Measurements from ENCODE around the gene NDUFS2. TPM values are rescaled to one million over a fixed set of nuclear protein-coding genes. Genes with fewer than 3 reads are reported as not detected.

NDUFS2 gene
- total RNA-seq, 1 donor from 2014 or later = 55.2 TPM

- no peak overlapping the region for H3K4me3 Mint-ChIP-seq (ENCODE audit: unreplicated experiment)
- no peak for DNase-seq (ENCODE audit: low spot score)
- TF ChIP-seq, protein P1, sequence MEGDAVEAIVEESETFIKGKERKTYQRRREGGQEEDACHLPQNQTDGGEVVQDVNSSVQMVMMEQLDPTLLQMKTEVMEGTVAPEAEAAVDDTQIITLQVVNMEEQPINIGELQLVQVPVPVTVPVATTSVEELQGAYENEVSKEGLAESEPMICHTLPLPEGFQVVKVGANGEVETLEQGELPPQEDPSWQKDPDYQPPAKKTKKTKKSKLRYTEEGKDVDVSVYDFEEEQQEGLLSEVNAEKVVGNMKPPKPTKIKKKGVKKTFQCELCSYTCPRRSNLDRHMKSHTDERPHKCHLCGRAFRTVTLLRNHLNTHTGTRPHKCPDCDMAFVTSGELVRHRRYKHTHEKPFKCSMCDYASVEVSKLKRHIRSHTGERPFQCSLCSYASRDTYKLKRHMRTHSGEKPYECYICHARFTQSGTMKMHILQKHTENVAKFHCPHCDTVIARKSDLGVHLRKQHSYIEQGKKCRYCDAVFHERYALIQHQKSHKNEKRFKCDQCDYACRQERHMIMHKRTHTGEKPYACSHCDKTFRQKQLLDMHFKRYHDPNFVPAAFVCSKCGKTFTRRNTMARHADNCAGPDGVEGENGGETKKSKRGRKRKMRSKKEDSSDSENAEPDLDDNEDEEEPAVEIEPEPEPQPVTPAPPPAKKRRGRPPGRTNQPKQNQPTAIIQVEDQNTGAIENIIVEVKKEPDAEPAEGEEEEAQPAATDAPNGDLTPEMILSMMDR (IDR thresholded peaks at IDR 0.05) = no peak
- no peaks in the 10 kb centered on the region for H3K9me3 Mint-ChIP-seq (ENCODE audit: low read depth)
- peaks cover 13% of the 10 kb centered on the region for H3K36me3 Mint-ChIP-seq (ENCODE audit: low read depth)
- H3K27me3 Mint-ChIP-seq (ENCODE audit: low read depth) = peaks cover 2% of the 10 kb centered on the region
- no peak overlapping the region for H3K27ac Mint-ChIP-seq (ENCODE audit: unreplicated experiment)
- no peaks in the 10 kb centered on the region for H3K4me1 Mint-ChIP-seq (ENCODE audit: low read depth)
These were observed 30.9 kb downstream of the NDUFS2 start for GRCh38 chr1:161233102-161233501.

DNA sequence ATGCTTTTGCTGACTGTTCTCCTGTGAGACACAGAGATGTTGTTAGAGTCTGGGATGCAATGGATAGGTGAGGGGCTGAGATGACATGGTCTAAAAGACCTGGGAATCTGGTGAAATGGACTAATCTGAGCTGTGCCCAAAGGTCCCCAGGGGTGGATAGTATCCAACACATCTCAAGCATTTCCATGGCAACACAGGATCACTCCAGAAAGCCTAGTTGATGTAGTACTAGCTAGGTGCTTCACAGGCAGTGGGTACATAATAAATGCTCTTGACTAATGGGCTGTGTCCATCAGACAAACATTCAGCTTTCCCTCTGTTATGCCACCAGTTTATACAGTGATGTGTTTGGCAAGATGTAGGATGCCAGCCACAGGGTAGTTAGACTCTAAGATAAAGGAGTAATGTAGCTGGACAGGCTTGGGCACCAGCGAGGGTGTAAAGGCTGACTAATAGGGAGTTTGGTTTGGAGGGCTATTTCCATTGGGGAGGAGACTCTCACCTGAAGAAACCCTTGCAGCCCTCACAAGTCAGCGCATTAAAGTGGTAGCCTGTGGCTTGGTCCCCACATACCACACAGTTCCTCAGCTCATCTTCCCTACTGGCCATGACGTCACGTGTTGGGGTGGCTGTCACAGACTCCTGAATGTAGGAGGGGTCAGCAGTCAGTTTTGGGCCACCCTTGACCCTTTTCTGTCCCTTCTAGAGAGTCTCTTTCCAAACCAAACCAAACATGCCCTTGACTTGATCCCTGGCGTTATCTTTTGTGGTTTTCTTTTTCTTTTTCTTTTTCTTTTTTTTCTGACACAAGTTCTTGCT, 34.0 kb downstream of the NDUFS2 start:
- Mint-ChIP-seq H3K36me3 (ENCODE audit: low read depth) (no peaks in the 10 kb centered on the region), H3K9me3 (ENCODE audit: low read depth) (no peaks in the 10 kb centered on the region), H3K4me1 (ENCODE audit: low read depth) (no peaks in the 10 kb centered on the region), H3K27me3 (ENCODE audit: low read depth) (peaks cover 5% of the 10 kb centered on the region), H3K27ac (ENCODE audit: unreplicated experiment) (no peak overlapping the region), H3K4me3 (ENCODE audit: unreplicated experiment) (no peak overlapping the region)
- TF ChIP-seq, protein P1 (IDR thresholded peaks at IDR 0.05) = no peak
- no peak for DNase-seq (ENCODE audit: low spot score)

GRCh38 chr1:161238039-161238473, 35.9 kb downstream of the NDUFS2 start, which contains the start of gene NR1I3:
Gene NR1I3 (minus strand): TSS chr1:161238203. CDS start chr1:161236565, 1,638 bp downstream.
- DNase-seq (ENCODE audit: low spot score) = no peak

GRCh38 chr1:161241682-161242081, 39.5 kb downstream of the NDUFS2 start:
- TF ChIP-seq, protein P1 (IDR thresholded peaks at IDR 0.05) = no peak
- Mint-ChIP-seq H3K27me3 (ENCODE audit: low read depth) (peaks cover 3% of the 10 kb centered on the region), H3K9me3 (ENCODE audit: low read depth) (no peaks in the 10 kb centered on the region), H3K36me3 (ENCODE audit: low read depth) (no peaks in the 10 kb centered on the region), H3K4me3 (ENCODE audit: unreplicated experiment) (no peak overlapping the region), H3K4me1 (ENCODE audit: low read depth) (no peaks in the 10 kb centered on the region), H3K27ac (ENCODE audit: unreplicated experiment) (no peak overlapping the region)
- no peak for DNase-seq (ENCODE audit: low spot score)

More at GRCh38 chr1:161238039-161238473, 35.9 kb downstream of the NDUFS2 start, which contains the start of gene NR1I3:
- TF ChIP-seq, protein P1 (IDR thresholded peaks at IDR 0.05) = no peak
- no peaks in the 10 kb centered on the region for H3K36me3 Mint-ChIP-seq (ENCODE audit: low read depth)
- H3K27ac Mint-ChIP-seq (ENCODE audit: unreplicated experiment) = no peak within 1 kb of the TSS
- H3K27me3 Mint-ChIP-seq (ENCODE audit: low read depth) = peaks cover 5% of the 10 kb centered on the region
- no peaks in the 10 kb centered on the region for H3K4me1 Mint-ChIP-seq (ENCODE audit: low read depth)
- no peaks in the 10 kb centered on the region for H3K9me3 Mint-ChIP-seq (ENCODE audit: low read depth)
- H3K4me3 Mint-ChIP-seq (ENCODE audit: unreplicated experiment) = no peak within 1 kb of the TSS

DNA sequence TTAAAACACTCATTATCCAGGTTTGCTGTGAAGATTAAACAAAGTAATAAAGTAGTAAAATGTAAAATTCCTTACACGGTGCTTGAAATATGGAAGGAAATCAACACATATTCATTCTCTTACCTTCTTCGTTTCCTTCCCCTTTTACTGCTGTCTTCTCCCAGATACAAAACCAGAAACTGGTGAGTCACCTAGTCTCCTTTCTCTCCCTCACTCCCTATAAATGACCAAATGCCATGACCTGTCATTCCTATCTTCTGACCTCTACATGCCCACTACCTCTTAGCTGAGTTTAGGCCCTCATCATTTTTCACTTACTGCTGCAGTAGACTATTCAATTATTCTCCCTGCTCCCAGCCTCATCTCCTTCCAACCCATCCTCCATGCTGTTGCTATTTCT, 40.1 kb downstream of the NDUFS2 start:
- Mint-ChIP-seq H3K4me3 (ENCODE audit: unreplicated experiment) (no peak overlapping the region), H3K27me3 (ENCODE audit: low read depth) (peaks cover 3% of the 10 kb centered on the region), H3K9me3 (ENCODE audit: low read depth) (no peaks in the 10 kb centered on the region), H3K36me3 (ENCODE audit: low read depth) (no peaks in the 10 kb centered on the region), H3K4me1 (ENCODE audit: low read depth) (no peaks in the 10 kb centered on the region), H3K27ac (ENCODE audit: unreplicated experiment) (no peak overlapping the region)
- DNase-seq (ENCODE audit: low spot score) = no peak
- TF ChIP-seq, protein P1 (IDR thresholded peaks at IDR 0.05) = no peak
